Stimulated activated naive CD8-positive, alpha-beta T cell treated with anti-CD3 and anti-CD28 coated beads, Interleukin-15, Interleukin-2, amounts not matched to agents 100 ng/mL and 50 ng/mL, for 24 hours (primary cell): ENCODE measurements around the gene PGLYRP4.
A peak's percentile ranks its signal among the peaks of the same experiment; 100 is the strongest.

Source experiments
- H3K27ac Mint-ChIP-seq: one replicate; pipeline ENCODE4 v1.8.0; 2021; ENCODE audit warnings: mild to moderate bottlenecking, mixed read lengths
- H3K27me3 Mint-ChIP-seq: one replicate; pipeline ENCODE4 v1.8.0; 2021; ENCODE audit warnings: mixed read lengths
- H3K36me3 Mint-ChIP-seq: one replicate; pipeline ENCODE4 v1.8.0; 2021; ENCODE audit warnings: low read depth, mixed read lengths
- H3K4me1 Mint-ChIP-seq: one replicate; pipeline ENCODE4 v1.8.0; 2021; ENCODE audit warnings: low read depth, mixed read lengths
- H3K4me3 Mint-ChIP-seq: one replicate; pipeline ENCODE4 v1.8.0; 2021; ENCODE audit warnings: mild to moderate bottlenecking, mixed read lengths
- H3K9me3 Mint-ChIP-seq: one replicate; pipeline ENCODE4 v1.8.0; 2021; ENCODE audit warnings: mixed read lengths

Gene PGLYRP4

DNA sequence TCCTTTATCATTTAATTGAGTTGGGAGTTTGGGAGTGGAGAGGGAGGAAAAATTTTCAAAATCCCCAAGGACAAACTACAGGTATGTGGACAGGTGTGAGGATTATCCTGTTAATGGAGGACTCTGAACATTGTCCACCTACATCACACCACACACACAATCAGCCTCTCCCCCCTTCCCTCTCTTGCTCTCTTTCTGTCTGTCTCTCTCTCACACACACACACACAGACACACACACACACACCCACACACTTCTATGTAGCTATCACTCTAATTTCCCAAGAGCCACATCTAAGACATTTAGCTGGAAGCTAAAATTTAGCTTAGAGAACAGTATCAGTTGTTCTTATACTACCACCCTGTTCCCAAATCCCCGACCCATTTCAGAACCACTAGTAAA is 40.8 kb upstream of the PGLYRP4 start:
- Mint-ChIP-seq H3K9me3 (no peaks in the 10 kb centered on the region), H3K27ac (no peak overlapping the region), H3K4me1 (no peaks in the 10 kb centered on the region), H3K36me3 (no peaks in the 10 kb centered on the region), H3K4me3 (no peak overlapping the region), H3K27me3 (peaks cover 14% of the 10 kb centered on the region)

DNA sequence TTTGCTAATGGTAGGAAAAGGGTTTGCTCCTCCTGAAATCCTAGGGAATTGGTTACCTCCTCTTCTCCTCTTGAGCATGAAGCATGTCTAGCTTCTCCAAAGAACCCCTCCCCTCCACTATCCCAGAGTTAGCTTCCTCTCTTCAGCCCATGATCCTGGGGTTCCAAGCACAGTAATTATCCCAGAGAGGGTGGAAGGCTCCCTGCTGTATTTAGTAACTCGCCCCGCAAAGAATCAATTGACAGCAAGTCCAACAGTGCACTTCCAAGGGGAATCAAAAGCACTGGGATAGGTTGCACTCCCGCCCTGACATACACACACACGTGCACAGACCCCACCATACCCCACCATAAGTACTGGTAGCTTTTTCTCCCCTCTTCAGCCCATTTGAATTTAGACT is 39.1 kb upstream of the PGLYRP4 start:
- Mint-ChIP-seq H3K4me1 (no peaks in the 10 kb centered on the region), H3K27ac (no peak overlapping the region), H3K27me3 (peaks cover 16% of the 10 kb centered on the region), H3K4me3 (no peak overlapping the region), H3K9me3 (no peaks in the 10 kb centered on the region), H3K36me3 (no peaks in the 10 kb centered on the region)

DNA sequence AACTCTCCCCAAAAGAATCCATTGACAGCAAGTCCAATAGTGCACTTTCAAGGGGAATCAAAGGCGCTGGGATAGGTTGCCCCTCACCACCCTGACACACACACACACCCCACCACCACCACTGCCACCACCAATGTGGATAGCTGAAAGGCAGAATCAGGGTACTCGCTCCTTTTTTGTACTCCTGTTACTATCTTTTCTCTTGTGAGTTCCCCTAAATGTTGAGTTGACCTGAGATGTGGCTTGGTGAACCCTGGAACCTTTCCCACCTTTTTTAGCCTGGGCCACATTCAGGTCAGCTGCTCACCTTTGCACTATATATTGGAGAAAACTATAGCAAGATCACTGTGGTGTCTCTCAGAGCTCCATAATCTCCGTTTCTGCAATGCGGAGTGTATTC is 38.4 kb upstream of the PGLYRP4 start:
- H3K9me3 Mint-ChIP-seq: peaks cover 2% of the 10 kb centered on the region
- no peaks in the 10 kb centered on the region for H3K4me1 Mint-ChIP-seq
- peaks cover 18% of the 10 kb centered on the region for H3K27me3 Mint-ChIP-seq
- H3K4me3 Mint-ChIP-seq: no peak overlapping the region
- no peak overlapping the region for H3K27ac Mint-ChIP-seq
- no peaks in the 10 kb centered on the region for H3K36me3 Mint-ChIP-seq

DNA sequence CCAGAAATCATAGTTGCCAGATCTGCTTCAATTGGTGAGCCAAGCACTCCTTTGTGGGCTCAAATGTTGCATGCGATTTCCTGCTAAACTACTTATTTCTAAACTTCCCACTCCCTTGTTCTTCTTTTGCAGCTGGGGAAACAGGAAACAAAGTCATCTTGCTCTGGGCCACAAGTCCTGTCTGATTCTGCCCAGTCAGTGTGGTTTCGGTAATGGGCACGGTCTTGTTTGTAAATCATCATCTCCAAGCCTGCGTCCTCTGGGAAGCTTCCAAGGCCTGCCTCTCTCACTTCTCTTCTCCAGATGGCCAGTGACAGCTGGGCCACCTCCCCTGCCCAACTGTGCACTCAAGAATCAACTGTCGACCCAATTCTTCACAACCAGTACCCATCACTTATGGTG is 37.9 kb upstream of the PGLYRP4 start:
- no peak overlapping the region for H3K4me3 Mint-ChIP-seq
- peaks cover 22% of the 10 kb centered on the region for H3K27me3 Mint-ChIP-seq
- peaks cover 7% of the 10 kb centered on the region for H3K9me3 Mint-ChIP-seq
- peak overlapping the region; percentile 42 for H3K27ac Mint-ChIP-seq
- H3K4me1 Mint-ChIP-seq: no peaks in the 10 kb centered on the region
- H3K36me3 Mint-ChIP-seq: no peaks in the 10 kb centered on the region

DNA sequence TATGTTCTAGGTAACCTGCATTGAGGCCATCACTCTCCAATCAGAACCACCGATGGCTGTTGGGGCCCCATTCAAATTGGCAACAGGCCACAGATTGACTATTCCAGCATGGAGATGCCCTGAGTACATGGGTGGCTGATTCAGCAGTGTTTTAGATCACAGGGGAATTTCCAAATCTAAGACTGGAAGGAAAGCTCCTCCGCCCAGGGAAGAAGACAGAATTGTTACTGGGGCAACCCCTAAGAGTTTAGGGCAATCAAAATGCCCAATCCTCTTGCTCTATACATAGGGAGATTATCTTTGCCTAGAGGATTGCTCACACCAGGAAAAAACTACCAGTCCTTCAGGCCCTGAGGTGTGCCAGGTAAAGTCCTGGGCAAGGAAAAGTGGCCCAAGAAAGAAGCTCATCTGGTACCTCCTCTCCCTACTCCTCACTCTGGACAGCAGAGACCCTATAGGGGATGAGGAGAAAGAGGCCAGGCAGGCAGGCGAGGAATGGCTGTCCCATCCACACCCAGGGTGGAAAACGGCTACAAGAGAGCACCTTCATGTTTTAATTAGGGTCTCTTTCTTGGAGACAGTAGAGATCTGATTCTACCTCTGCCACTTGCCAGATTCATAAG is 36.4 kb upstream of the PGLYRP4 start:
- H3K36me3 Mint-ChIP-seq: no peaks in the 10 kb centered on the region
- H3K27me3 Mint-ChIP-seq: peaks cover 25% of the 10 kb centered on the region
- H3K9me3 Mint-ChIP-seq: peaks cover 13% of the 10 kb centered on the region
- H3K27ac Mint-ChIP-seq: no peak overlapping the region
- H3K4me1 Mint-ChIP-seq: no peaks in the 10 kb centered on the region
- no peak overlapping the region for H3K4me3 Mint-ChIP-seq

- H3K27me3 Mint-ChIP-seq: peaks cover 41% of the 10 kb centered on the region
- H3K27ac Mint-ChIP-seq: no peak overlapping the region
- no peaks in the 10 kb centered on the region for H3K4me1 Mint-ChIP-seq
- peaks cover 13% of the 10 kb centered on the region for H3K9me3 Mint-ChIP-seq
- no peak overlapping the region for H3K4me3 Mint-ChIP-seq
- H3K36me3 Mint-ChIP-seq: no peaks in the 10 kb centered on the region
Measured at GRCh38 chr1:153380711-153381110, 32.1 kb upstream of the PGLYRP4 start.

GRCh38 chr1:153379591-153379990 is 30.9 kb upstream of the PGLYRP4 start:
- H3K27me3 Mint-ChIP-seq: peaks cover 47% of the 10 kb centered on the region

GRCh38 chr1:153375511-153375910 is 26.9 kb upstream of the PGLYRP4 start, which contains the start of gene S100A12:
S100A12 (minus strand) TSS chr1:153375621; CDS start chr1:153374592, 1,029 bp downstream.
- no peaks in the 10 kb centered on the region for H3K4me1 Mint-ChIP-seq
- no peak within 1 kb of the TSS for H3K27ac Mint-ChIP-seq
- peaks cover 34% of the 10 kb centered on the region for H3K27me3 Mint-ChIP-seq
- no peaks in the 10 kb centered on the region for H3K36me3 Mint-ChIP-seq
- H3K4me3 Mint-ChIP-seq: no peak within 1 kb of the TSS
- no peaks in the 10 kb centered on the region for H3K9me3 Mint-ChIP-seq

More at GRCh38 chr1:153379591-153379990, 30.9 kb upstream of the PGLYRP4 start:
- peaks cover 13% of the 10 kb centered on the region for H3K9me3 Mint-ChIP-seq
- no peaks in the 10 kb centered on the region for H3K36me3 Mint-ChIP-seq
- no peak overlapping the region for H3K27ac Mint-ChIP-seq
- H3K4me3 Mint-ChIP-seq: no peak overlapping the region
- no peaks in the 10 kb centered on the region for H3K4me1 Mint-ChIP-seq

GRCh38 chr1:153374071-153374470 is 25.4 kb upstream of the PGLYRP4 start:
- H3K36me3 Mint-ChIP-seq: no peaks in the 10 kb centered on the region
- peaks cover 34% of the 10 kb centered on the region for H3K27me3 Mint-ChIP-seq
- H3K4me1 Mint-ChIP-seq: no peaks in the 10 kb centered on the region
- H3K27ac Mint-ChIP-seq: no peak overlapping the region
- H3K4me3 Mint-ChIP-seq: no peak overlapping the region
- no peaks in the 10 kb centered on the region for H3K9me3 Mint-ChIP-seq

DNA sequence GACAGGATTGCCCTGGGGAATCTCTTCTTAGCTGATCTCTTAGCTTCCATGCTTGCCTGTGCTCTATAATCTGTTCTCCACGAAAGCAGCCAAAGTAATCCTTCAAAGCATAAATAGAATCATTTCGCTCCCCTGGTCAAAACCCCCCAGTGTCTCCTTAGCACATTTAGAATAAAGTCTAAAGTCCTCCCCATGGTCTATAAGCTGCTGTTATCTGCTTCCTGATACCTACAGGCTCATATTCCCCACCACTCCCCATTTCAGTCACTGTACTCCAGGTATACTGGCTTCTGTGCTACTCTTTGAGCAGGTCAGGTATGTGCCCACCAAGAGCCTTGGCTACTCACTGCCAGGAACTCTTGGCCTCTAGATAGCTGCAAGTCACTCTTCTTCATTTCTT is 23.9 kb upstream of the PGLYRP4 start:
- no peak overlapping the region for H3K27ac Mint-ChIP-seq
- H3K4me3 Mint-ChIP-seq: no peak overlapping the region
- no peaks in the 10 kb centered on the region for H3K9me3 Mint-ChIP-seq
- H3K36me3 Mint-ChIP-seq: no peaks in the 10 kb centered on the region
- peaks cover 25% of the 10 kb centered on the region for H3K27me3 Mint-ChIP-seq
- H3K4me1 Mint-ChIP-seq: no peaks in the 10 kb centered on the region

DNA sequence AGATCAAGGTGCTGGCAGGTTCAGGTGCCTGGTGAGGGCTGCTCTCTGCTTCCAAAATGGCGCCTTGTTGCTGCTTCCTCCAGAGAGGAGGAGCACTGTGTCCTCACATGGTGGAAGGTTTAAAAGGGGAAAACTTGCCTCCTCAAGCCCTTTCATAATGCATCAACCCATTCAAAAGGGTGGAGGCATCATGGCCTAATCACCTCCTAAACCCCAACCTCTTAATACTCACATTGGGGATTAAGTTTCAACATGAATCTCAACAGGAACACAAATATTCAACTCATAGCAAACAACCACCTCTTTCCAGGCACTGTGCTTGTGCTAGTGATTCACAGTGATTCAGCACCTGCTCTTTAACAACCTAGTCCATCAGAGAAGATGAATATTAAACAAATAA is 22.6 kb upstream of the PGLYRP4 start:
- H3K4me1 Mint-ChIP-seq: no peaks in the 10 kb centered on the region

DNA sequence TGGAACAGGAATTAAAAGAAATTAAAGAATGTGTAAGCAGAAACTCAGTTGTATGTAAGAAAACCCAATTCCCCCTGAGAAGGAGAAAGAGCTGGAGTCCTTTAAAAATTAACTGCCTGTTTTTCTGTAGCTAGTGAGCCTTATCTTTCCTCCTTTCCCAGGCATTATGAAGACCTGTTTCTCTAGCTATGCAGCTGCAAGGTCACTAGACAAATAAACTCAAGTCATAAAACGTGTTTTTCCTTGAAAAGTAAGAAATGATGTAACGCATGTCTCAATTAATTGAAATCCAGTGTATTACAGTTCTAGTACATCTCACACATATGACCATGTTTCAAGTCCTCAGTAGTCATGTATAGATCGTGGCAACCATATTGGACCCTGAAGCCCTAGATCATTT is 21.5 kb upstream of the PGLYRP4 start:
- no peak overlapping the region for H3K27ac Mint-ChIP-seq
- H3K36me3 Mint-ChIP-seq: no peaks in the 10 kb centered on the region
- H3K4me1 Mint-ChIP-seq: no peaks in the 10 kb centered on the region
- H3K27me3 Mint-ChIP-seq: peaks cover 5% of the 10 kb centered on the region
- H3K9me3 Mint-ChIP-seq: no peaks in the 10 kb centered on the region
- H3K4me3 Mint-ChIP-seq: no peak overlapping the region

More for the DNA sequence above, 22.6 kb upstream of the PGLYRP4 start:
- Mint-ChIP-seq H3K27me3 (peaks cover 14% of the 10 kb centered on the region), H3K27ac (no peak overlapping the region), H3K9me3 (no peaks in the 10 kb centered on the region), H3K4me3 (no peak overlapping the region), H3K36me3 (no peaks in the 10 kb centered on the region)

- H3K4me3 Mint-ChIP-seq: no peak overlapping the region
- no peaks in the 10 kb centered on the region for H3K36me3 Mint-ChIP-seq
- peaks cover 5% of the 10 kb centered on the region for H3K27me3 Mint-ChIP-seq
- H3K4me1 Mint-ChIP-seq: no peaks in the 10 kb centered on the region
- H3K27ac Mint-ChIP-seq: no peak overlapping the region
- no peaks in the 10 kb centered on the region for H3K9me3 Mint-ChIP-seq
Measured at GRCh38 chr1:153368495-153368894, 19.9 kb upstream of the PGLYRP4 start.

- Mint-ChIP-seq H3K4me3 (no peak overlapping the region), H3K36me3 (no peaks in the 10 kb centered on the region), H3K27me3 (peaks cover 5% of the 10 kb centered on the region), H3K4me1 (no peaks in the 10 kb centered on the region), H3K27ac (no peak overlapping the region), H3K9me3 (no peaks in the 10 kb centered on the region)
Measured at GRCh38 chr1:153367090-153367489, 18.4 kb upstream of the PGLYRP4 start.

GRCh38 chr1:153366261-153366660 is 17.6 kb upstream of the PGLYRP4 start:
- no peaks in the 10 kb centered on the region for H3K27me3 Mint-ChIP-seq
- H3K36me3 Mint-ChIP-seq: no peaks in the 10 kb centered on the region
- no peaks in the 10 kb centered on the region for H3K4me1 Mint-ChIP-seq
- no peaks in the 10 kb centered on the region for H3K9me3 Mint-ChIP-seq
- no peak overlapping the region for H3K4me3 Mint-ChIP-seq
- H3K27ac Mint-ChIP-seq: no peak overlapping the region

GRCh38 chr1:153365696-153366095 is 17.1 kb upstream of the PGLYRP4 start:
- Mint-ChIP-seq H3K4me3 (no peak overlapping the region), H3K4me1 (no peaks in the 10 kb centered on the region), H3K36me3 (no peaks in the 10 kb centered on the region), H3K9me3 (no peaks in the 10 kb centered on the region), H3K27me3 (no peaks in the 10 kb centered on the region), H3K27ac (no peak overlapping the region)
